BE2C (cell line): ENCODE data around the gene TXNRD2.
A peak's percentile ranks its signal among the peaks of the same experiment; 100 is the strongest.

ENCODE experiments used
- DNase-seq: peaks from one replicate; pipeline ENCODE4 v3.0.0-alpha.2; 2020
- H3K27me3 ChIP-seq: fragments of 250-450 bp; sonication (Bioruptor Pico); 2 replicates; pipeline ENCODE4 v1.5.1; 2020; ENCODE audit warnings: mild to moderate bottlenecking
- H3K36me3 ChIP-seq: fragments of 250-450 bp; sonication (Bioruptor Pico); 2 replicates; pipeline ENCODE4 v1.5.1; 2020; ENCODE audit warnings: mild to moderate bottlenecking
- H3K4me1 ChIP-seq: fragments of 250-450 bp; sonication (Bioruptor Pico); 2 replicates; pipeline ENCODE4 v1.5.1; 2020
- H3K4me3 ChIP-seq: 2 replicates; pipeline ENCODE4 v1.5.1; 2011; ENCODE audit warnings: low read depth, low read length
- H3K9me3 ChIP-seq: fragments of 250-450 bp; sonication (Bioruptor Pico); 2 replicates; pipeline ENCODE4 v1.5.1; 2020
- CTCF ChIP-seq: IDR thresholded peaks from 2 replicates; pipeline ENCODE4 v1.5.1; 2012; ENCODE audit warnings: mild to moderate bottlenecking, low read depth, low read length

Gene TXNRD2

GRCh38 chr22:19874307-19875060 is 67.1 kb downstream of the TXNRD2 start:
- H3K36me3 ChIP-seq, result no peaks in the 10 kb centered on the region
- DNase-seq, result peak; percentile 13
- peaks cover 7% of the 10 kb centered on the region for H3K4me1 ChIP-seq
- H3K4me3 ChIP-seq, result no peak overlapping the region
- H3K9me3 ChIP-seq, result no peaks in the 10 kb centered on the region
- no peaks in the 10 kb centered on the region for H3K27me3 ChIP-seq
- no peak for TF ChIP-seq CTCF

GRCh38 chr22:19873960-19874306 is 67.7 kb downstream of the TXNRD2 start:
- H3K27me3 ChIP-seq, result no peaks in the 10 kb centered on the region
- no peak for TF ChIP-seq CTCF
- no peak for DNase-seq
- H3K9me3 ChIP-seq, result no peaks in the 10 kb centered on the region
- H3K36me3 ChIP-seq, result no peaks in the 10 kb centered on the region
- no peak overlapping the region for H3K4me3 ChIP-seq
- peaks cover 7% of the 10 kb centered on the region for H3K4me1 ChIP-seq

- Histone ChIP-seq H3K4me1 (peaks cover 7% of the 10 kb centered on the region), H3K9me3 (no peaks in the 10 kb centered on the region), H3K36me3 (no peaks in the 10 kb centered on the region), H3K27me3 (no peaks in the 10 kb centered on the region), H3K4me3 (no peak overlapping the region)
- no peak for TF ChIP-seq CTCF
- DNase-seq, result no peak
Observed at GRCh38 chr22:19873138-19873959, 68.3 kb downstream of the TXNRD2 start.

GRCh38 chr22:19872779-19873137 is 68.9 kb downstream of the TXNRD2 start:
- DNase-seq, result no peak
- no peak for TF ChIP-seq CTCF
- peaks cover 7% of the 10 kb centered on the region for H3K4me1 ChIP-seq
- no peak overlapping the region for H3K4me3 ChIP-seq
- no peaks in the 10 kb centered on the region for H3K9me3 ChIP-seq
- H3K27me3 ChIP-seq, result no peaks in the 10 kb centered on the region
- no peaks in the 10 kb centered on the region for H3K36me3 ChIP-seq

GRCh38 chr22:19871845-19872778 is 69.5 kb downstream of the TXNRD2 start:
- no peak for TF ChIP-seq CTCF

More at GRCh38 chr22:19871845-19872778, 69.5 kb downstream of the TXNRD2 start:
- Histone ChIP-seq H3K36me3 (no peaks in the 10 kb centered on the region), H3K4me3 (no peak overlapping the region), H3K27me3 (no peaks in the 10 kb centered on the region), H3K4me1 (peaks cover 7% of the 10 kb centered on the region), H3K9me3 (no peaks in the 10 kb centered on the region)
- DNase-seq, result no peak
